Stimulated activated naive CD8-positive, alpha-beta T cell treated with anti-CD3 and anti-CD28 coated beads, Interleukin-15, Interleukin-2, amounts not matched to agents 100 ng/mL and 50 ng/mL, for 24 hours (primary cell): Measurements from ENCODE around the gene PCNT.

ENCODE experiments used
- H3K27ac Mint-ChIP-seq: one replicate; pipeline ENCODE4 v1.8.0; 2021; ENCODE audit warnings: mild to moderate bottlenecking, mixed read lengths
- H3K27me3 Mint-ChIP-seq: one replicate; pipeline ENCODE4 v1.8.0; 2021; ENCODE audit warnings: mixed read lengths
- H3K36me3 Mint-ChIP-seq: one replicate; pipeline ENCODE4 v1.8.0; 2021; ENCODE audit warnings: low read depth, mixed read lengths
- H3K4me1 Mint-ChIP-seq: one replicate; pipeline ENCODE4 v1.8.0; 2021; ENCODE audit warnings: low read depth, mixed read lengths
- H3K4me3 Mint-ChIP-seq: one replicate; pipeline ENCODE4 v1.8.0; 2021; ENCODE audit warnings: mild to moderate bottlenecking, mixed read lengths
- H3K9me3 Mint-ChIP-seq: one replicate; pipeline ENCODE4 v1.8.0; 2021; ENCODE audit warnings: mixed read lengths

The PCNT gene

DNA sequence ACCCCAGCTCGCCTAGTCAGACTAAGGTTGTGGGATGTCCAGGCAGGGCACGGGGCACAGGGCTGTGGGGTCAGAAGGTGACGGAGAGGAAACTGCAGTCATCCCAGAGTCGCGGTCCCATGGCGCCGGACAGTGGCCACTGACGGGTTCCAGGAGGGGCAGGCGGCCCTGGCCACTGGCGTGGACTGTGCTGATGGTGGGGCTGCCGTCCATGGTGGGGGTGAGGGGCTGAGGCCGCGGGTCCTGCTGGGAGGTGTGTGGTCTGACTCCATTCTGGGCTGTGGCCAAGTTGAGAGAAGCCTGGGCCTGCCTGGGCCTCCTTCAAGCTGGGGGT lies 32.0 kb downstream of the PCNT start:
- Mint-ChIP-seq H3K27ac (no peak overlapping the region), H3K36me3 (peaks cover 55% of the 10 kb centered on the region), H3K27me3 (no peaks in the 10 kb centered on the region), H3K9me3 (no peaks in the 10 kb centered on the region), H3K4me1 (peaks cover 4% of the 10 kb centered on the region), H3K4me3 (no peak overlapping the region)

DNA sequence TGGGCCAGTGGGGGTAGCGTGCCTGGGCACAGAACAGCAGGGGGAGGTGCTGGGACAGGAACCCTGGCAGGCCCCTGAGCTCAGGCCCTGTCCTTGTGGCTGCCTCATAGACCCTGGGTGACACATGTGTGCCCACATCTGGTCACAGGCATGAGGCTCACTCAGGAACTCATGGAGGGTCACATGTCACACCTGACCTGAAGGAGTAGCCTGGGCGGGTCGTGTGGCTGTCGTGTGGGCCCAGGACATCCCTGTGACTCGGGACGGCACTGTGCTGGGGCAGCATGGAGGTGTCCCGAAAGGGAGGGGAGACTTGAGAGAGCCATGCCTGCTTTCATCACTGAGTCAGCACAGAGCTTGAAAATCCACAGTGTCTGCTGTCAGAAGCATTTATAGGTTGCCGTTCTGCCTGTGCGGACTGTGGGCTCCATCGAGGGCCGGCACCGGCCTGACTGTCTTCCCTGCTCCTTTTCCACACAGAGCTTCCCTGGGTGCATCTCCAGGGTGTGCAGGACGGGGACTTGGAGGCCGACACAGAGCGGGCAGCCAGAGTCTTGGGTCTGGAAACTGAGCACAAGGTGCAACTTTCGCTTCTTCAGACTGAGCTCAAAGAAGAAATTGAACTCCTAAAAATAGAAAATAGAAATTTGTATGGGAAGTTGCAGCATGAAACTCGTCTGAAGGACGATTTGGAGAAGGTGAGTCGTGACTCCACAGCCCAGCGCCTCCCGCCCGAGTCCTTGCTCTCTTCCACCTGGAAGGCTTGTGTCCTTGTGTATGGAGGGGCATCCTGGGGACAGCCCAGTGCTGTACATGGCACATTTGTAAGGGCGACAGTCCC lies 32.8 kb downstream of the PCNT start:
- H3K27me3 Mint-ChIP-seq = no peaks in the 10 kb centered on the region
- H3K36me3 Mint-ChIP-seq = peaks cover 56% of the 10 kb centered on the region
- H3K9me3 Mint-ChIP-seq = no peaks in the 10 kb centered on the region
- H3K27ac Mint-ChIP-seq = no peak overlapping the region
- peaks cover 4% of the 10 kb centered on the region for H3K4me1 Mint-ChIP-seq
- no peak overlapping the region for H3K4me3 Mint-ChIP-seq

DNA sequence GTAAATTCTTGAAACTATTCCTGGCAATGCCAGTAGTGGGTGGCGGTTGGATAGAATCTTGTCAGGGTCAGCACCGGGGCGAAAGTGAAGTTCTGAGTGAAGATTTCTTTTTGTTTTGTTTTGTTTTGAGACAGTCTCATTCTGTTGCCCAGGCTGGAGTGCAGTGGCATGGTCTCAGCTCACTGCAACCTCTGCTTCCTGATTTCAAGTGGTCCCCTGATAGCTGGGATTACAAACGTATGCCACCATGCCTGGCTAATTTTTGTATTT lies 33.3 kb downstream of the PCNT start:
- no peak overlapping the region for H3K27ac Mint-ChIP-seq
- H3K4me3 Mint-ChIP-seq = no peak overlapping the region
- H3K27me3 Mint-ChIP-seq = no peaks in the 10 kb centered on the region
- H3K36me3 Mint-ChIP-seq = peaks cover 61% of the 10 kb centered on the region
- peaks cover 4% of the 10 kb centered on the region for H3K4me1 Mint-ChIP-seq
- H3K9me3 Mint-ChIP-seq = no peaks in the 10 kb centered on the region

DNA sequence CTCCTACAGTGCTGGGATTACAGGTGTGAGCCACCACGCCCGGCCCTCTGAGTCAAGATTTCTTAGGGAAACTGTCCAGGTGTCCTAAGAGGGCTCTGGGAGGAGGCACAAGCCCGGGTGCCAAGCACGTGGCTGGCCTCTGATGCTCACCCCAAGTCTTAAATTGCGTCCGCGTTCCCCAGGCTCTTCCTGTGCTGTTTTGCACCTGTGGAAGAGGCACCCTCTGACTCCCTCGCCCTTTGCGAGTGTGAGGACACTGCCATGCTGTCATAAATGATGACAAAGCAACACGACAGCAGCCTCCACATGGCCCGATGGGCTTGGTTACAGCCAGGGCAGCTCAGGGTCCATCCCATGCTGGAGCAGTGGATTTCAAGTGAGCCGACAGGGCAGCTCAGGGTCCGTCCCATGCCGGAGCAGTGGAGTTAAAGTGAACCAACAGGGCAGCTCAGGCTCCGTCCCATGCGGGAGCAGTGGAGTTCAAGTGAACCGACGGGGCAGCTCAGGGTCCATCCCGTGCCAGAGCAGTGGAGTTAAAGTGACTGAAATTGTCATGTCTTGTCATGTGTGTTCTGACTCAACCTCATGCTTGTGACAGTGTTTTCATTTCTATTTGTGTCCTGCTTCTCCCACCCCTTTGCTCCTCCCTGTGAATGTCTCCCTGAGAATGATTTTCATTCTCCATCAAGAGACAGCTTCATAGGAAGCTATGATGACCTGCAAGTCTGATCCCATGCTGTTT lies 33.9 kb downstream of the PCNT start:
- no peak overlapping the region for H3K27ac Mint-ChIP-seq
- peaks cover 4% of the 10 kb centered on the region for H3K4me1 Mint-ChIP-seq
- no peaks in the 10 kb centered on the region for H3K27me3 Mint-ChIP-seq
- no peak overlapping the region for H3K4me3 Mint-ChIP-seq
- no peaks in the 10 kb centered on the region for H3K9me3 Mint-ChIP-seq
- peaks cover 66% of the 10 kb centered on the region for H3K36me3 Mint-ChIP-seq

DNA sequence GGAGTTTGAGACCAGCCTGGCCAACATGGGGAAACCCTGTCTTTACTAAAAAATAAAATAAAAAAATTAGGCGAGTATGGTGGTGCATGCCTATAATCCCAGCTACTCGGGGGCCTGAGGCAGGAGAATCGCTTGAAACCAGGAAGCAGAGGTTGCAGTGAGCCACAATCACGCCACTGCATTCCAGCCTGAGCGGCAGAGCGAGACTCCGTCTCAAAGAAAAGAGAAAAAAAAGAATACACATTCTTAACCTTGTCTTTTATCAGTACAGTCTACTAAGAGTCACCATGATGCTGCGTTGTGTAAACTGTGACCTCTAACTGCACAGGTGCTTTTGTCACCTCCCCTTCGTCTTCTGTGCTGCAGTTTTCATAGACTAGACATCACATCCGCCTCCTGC lies 37.2 kb downstream of the PCNT start:
- H3K4me3 Mint-ChIP-seq = no peak overlapping the region
- peaks cover 66% of the 10 kb centered on the region for H3K36me3 Mint-ChIP-seq
- H3K27me3 Mint-ChIP-seq = no peaks in the 10 kb centered on the region
- H3K9me3 Mint-ChIP-seq = no peaks in the 10 kb centered on the region
- H3K4me1 Mint-ChIP-seq = no peaks in the 10 kb centered on the region
- H3K27ac Mint-ChIP-seq = no peak overlapping the region

DNA sequence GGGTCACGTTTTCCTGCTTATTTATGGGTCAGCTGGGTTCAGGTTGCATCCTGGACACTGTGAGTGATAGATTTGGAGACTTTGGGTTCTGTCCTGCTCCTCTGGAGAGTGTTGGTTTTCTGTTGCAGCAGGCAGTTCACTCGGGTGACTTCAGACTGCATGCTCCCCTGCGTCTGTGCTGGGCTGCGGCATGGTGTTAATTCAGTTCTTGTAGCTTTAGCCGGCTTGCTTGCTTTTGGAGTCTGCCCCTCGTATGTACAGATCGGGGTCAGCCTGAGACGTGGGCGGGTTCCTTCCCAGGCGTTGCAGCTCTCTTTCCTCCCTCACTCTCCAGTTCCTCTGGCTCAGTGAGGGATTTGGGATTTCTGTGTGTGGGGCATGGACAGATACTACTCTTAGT lies 38.0 kb downstream of the PCNT start:
- no peaks in the 10 kb centered on the region for H3K4me1 Mint-ChIP-seq
- no peaks in the 10 kb centered on the region for H3K9me3 Mint-ChIP-seq
- peaks cover 69% of the 10 kb centered on the region for H3K36me3 Mint-ChIP-seq
- no peak overlapping the region for H3K4me3 Mint-ChIP-seq
- no peaks in the 10 kb centered on the region for H3K27me3 Mint-ChIP-seq
- no peak overlapping the region for H3K27ac Mint-ChIP-seq

DNA sequence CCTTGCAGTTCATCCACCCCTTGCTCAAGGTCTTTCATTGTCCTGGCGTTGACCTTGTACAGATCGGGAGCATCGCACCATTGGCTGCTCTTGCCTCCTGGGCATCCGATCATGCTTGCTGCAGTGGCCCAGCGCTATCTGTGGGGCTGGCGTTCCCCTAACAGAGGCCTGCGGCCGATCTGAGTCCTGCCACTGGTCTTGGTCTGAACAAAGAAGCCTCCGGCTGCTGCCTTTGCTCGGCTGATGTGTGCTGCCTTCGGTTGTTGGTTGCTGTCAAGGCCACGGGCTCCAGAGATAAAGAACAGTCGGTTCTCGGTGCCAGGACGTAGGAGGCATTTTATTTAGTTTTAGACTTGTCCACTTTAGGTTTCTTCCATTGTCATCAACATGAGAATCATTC lies 39.0 kb downstream of the PCNT start:
- no peaks in the 10 kb centered on the region for H3K27me3 Mint-ChIP-seq
- H3K4me1 Mint-ChIP-seq = peaks cover 4% of the 10 kb centered on the region
- H3K27ac Mint-ChIP-seq = no peak overlapping the region
- H3K36me3 Mint-ChIP-seq = peaks cover 65% of the 10 kb centered on the region
- H3K4me3 Mint-ChIP-seq = no peak overlapping the region
- H3K9me3 Mint-ChIP-seq = no peaks in the 10 kb centered on the region

DNA sequence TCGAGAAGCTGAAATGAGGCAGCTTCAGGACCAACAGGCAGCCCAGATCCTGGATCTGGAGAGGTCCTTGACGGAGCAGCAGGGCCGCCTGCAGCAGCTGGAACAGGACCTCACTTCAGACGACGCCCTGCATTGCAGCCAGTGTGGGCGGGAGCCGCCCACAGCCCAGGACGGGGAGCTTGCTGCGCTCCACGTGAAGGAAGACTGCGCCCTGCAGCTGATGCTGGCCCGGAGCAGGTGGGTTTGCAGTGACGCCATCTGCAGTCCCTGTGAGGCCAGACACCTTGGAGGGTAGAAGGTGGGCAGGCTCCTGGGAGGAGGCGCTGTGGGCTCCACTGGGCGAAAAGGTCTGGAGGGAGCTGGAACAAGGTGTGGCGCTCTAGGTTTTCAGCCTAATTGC lies 39.7 kb downstream of the PCNT start:
- no peaks in the 10 kb centered on the region for H3K27me3 Mint-ChIP-seq

DNA sequence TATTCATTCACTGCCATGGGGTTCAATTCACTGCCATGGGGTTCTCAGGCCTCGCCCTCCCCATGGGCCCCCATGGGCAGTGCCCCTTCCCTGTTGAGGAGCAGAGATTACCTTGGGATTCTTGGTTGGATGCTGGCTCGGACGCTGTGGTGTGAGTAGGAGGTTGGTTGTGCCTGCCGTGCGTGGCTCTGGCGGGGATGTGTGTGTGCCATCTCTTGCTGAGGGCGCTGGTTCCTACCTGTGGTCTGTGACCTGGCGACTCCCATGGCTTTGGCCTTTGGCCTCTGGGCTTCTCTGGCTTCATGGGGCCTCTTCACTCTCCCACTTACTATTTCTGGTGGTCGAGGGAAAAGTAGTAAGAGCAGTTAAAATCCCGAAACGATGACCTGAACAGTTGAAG lies 42.1 kb downstream of the PCNT start:
- H3K4me3 Mint-ChIP-seq = no peak overlapping the region
- no peaks in the 10 kb centered on the region for H3K27me3 Mint-ChIP-seq
- H3K9me3 Mint-ChIP-seq = no peaks in the 10 kb centered on the region
- peaks cover 60% of the 10 kb centered on the region for H3K36me3 Mint-ChIP-seq
- H3K4me1 Mint-ChIP-seq = peaks cover 21% of the 10 kb centered on the region
- no peak overlapping the region for H3K27ac Mint-ChIP-seq

More for the DNA sequence above, 39.7 kb downstream of the PCNT start:
- H3K4me1 Mint-ChIP-seq = peaks cover 11% of the 10 kb centered on the region
- H3K9me3 Mint-ChIP-seq = no peaks in the 10 kb centered on the region
- H3K36me3 Mint-ChIP-seq = peaks cover 64% of the 10 kb centered on the region
- no peak overlapping the region for H3K4me3 Mint-ChIP-seq
- no peak overlapping the region for H3K27ac Mint-ChIP-seq

DNA sequence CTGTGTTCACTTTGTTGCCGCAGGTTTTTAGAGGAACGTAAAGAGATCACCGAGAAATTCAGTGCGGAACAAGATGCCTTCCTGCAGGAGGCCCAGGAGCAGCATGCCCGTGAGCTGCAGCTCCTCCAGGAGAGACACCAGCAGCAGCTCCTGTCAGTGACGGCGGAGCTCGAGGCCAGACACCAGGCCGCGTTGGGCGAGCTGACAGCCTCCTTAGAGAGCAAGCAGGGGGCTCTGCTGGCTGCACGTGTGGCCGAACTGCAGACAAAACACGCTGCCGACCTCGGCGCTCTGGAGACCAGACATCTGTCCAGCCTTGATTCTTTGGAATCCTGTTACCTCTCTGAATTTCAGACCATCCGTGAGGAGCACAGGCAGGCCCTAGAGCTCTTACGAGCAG lies 42.6 kb downstream of the PCNT start:
- Mint-ChIP-seq H3K4me3 (no peak overlapping the region), H3K27ac (no peak overlapping the region), H3K27me3 (no peaks in the 10 kb centered on the region), H3K4me1 (peaks cover 25% of the 10 kb centered on the region), H3K9me3 (no peaks in the 10 kb centered on the region), H3K36me3 (peaks cover 59% of the 10 kb centered on the region)

DNA sequence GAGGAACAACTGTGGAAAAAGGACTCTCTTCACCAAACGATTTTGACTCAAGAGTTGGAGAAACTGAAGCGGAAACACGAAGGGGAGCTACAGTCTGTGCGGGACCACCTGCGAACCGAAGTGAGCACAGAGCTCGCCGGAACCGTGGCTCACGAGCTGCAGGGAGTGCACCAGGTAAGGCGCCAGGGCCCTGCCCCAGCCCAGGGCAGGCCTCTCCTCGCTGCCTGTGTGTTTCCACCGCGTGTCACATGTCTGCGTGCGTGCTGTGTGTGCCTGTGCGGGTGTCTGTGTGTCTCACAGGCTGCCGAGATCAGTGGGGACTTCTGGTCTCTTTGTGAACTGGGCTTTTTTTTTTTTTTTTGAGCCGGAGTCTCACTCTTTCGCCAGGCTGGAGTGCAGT lies 43.0 kb downstream of the PCNT start:
- Mint-ChIP-seq H3K27me3 (no peaks in the 10 kb centered on the region), H3K36me3 (peaks cover 59% of the 10 kb centered on the region), H3K9me3 (no peaks in the 10 kb centered on the region), H3K4me3 (no peak overlapping the region), H3K4me1 (peaks cover 27% of the 10 kb centered on the region), H3K27ac (no peak overlapping the region)

DNA sequence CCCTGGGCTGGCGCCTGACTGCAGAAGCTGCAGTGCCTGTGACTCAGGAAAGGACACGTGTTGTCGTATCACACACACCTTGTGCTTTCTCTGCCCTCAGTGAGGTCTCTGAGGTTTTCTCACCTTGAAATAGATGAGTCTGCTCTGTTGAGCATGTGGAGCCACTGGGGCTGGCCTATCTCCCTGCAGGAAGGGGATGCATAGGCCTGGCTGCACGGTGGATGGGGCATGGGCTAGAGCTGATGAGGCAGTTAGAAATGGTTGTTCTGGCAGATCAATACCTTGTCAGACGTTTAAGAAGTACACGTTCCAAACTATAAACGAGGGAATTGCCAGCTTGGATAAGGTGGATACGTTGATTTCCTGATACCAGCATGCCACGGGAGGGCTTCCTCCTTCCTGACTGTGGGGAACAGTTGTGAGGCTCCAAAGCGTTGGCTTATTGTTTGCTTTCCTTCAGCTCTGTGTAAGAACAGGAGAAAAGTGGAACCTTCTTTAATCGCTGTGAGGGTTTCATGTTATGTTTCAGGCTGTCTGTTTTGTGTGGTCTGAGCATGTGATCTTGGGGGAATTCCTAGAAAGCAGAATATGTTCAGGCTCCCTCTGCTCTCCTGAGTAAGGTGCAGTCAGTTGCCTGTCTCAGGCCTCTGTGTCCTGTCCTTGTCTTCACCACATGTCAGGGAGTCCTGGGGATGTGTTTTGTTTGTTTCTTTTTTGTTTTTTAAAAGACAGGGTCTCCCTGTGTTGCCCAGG lies 44.8 kb downstream of the PCNT start:
- H3K36me3 Mint-ChIP-seq = peaks cover 52% of the 10 kb centered on the region
- H3K9me3 Mint-ChIP-seq = no peaks in the 10 kb centered on the region
- peak overlapping the region; percentile 81 for H3K27ac Mint-ChIP-seq
- no peaks in the 10 kb centered on the region for H3K27me3 Mint-ChIP-seq
- peaks cover 27% of the 10 kb centered on the region for H3K4me1 Mint-ChIP-seq
- peak overlapping the region; percentile 60 for H3K4me3 Mint-ChIP-seq

DNA sequence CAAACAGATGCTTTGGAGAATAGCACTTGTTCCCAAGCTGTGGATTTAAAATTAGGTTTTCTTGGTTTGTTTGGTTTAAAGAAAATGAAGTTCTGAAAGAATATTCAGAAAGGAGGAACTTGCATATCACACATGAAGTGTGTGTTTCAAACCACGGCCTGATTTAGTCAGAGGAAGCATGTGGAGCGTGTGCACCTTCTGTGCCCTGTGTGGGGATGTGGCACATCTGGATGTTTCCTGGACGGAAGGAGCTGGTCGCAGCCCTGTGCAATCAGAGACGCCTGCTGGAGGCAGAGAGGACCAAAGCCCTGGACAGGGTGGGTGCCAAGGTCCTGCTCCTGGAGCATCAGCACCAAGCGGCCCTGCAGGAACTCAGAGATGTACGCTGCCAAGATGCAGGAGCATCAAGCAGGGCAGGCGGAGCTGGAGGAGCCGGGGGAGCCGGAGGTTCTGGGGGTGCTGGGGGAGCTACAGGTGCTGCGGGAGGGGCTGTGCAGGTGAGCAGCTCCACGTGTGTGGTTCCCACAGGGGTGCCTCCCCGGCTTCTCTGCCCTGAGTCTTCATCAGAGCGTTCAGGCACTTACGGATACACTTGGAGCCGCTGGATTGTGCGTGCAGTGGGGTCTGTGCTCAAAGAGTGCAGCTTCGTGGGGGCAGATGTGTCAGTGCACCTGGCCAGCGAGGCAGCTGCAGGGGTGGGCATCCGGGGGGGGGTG lies 45.7 kb downstream of the PCNT start:
- Mint-ChIP-seq H3K4me3 (no peak overlapping the region), H3K4me1 (peaks cover 27% of the 10 kb centered on the region), H3K27ac (no peak overlapping the region), H3K9me3 (no peaks in the 10 kb centered on the region), H3K27me3 (no peaks in the 10 kb centered on the region), H3K36me3 (peaks cover 51% of the 10 kb centered on the region)

DNA sequence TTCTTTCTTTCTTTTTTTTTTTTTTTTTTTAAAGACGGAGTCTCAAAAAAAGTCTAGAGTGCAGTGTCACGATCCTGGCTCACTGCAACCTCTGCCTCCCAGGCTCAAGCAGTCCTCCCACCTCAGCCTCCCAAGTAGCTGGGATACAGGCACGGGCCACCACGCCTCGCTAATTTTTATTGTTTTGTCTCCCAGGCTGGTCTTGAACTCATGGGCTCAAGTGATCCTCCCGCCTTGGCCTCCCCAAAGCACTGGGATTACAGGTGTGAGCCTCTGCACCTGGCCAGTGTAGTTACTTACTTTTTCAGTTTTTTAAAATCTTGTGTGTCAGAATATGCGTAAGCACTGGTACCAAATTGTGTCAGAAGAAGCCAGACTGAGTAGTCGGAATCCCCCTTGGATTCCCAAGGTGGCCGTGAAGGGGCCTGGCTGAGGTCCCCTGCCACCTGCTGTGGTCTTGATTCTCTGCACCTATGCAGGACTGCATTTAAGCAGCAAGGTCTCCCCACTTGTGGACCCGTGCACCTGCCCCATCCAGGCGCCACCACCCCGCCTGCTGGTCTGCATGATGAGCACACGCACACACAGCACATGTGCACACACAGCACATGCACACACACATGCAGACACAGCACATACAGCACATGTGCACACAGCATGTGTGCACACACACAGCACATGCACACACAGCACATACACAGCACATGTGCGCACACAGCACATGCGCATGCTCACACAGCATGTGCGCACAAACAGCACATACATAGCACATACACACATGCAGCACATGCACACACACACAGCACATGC lies 47.5 kb downstream of the PCNT start:
- H3K4me3 Mint-ChIP-seq = no peak overlapping the region
- H3K27ac Mint-ChIP-seq = peak overlapping the region; percentile 33
- no peaks in the 10 kb centered on the region for H3K27me3 Mint-ChIP-seq
- no peaks in the 10 kb centered on the region for H3K9me3 Mint-ChIP-seq
- peaks cover 27% of the 10 kb centered on the region for H3K4me1 Mint-ChIP-seq
- peaks cover 40% of the 10 kb centered on the region for H3K36me3 Mint-ChIP-seq
